NK-92 treated with Interleukin-12 subunit alpha and Interleukin-12 subunit beta, amount 100 ng/mL, for 24 hours (cell line): Measurements from ENCODE around the gene FBXO36.
"Not testable (repeated sequence)": the region's sequence is repeated elsewhere in the genome, so short reads cannot be mapped to it uniquely, and the experiment has no call there.

Experiments used
- DNase-seq: peaks from one replicate; lab custom pipeline; 2025; lab: John Stamatoyannopoulos, UW

Gene FBXO36

DNA sequence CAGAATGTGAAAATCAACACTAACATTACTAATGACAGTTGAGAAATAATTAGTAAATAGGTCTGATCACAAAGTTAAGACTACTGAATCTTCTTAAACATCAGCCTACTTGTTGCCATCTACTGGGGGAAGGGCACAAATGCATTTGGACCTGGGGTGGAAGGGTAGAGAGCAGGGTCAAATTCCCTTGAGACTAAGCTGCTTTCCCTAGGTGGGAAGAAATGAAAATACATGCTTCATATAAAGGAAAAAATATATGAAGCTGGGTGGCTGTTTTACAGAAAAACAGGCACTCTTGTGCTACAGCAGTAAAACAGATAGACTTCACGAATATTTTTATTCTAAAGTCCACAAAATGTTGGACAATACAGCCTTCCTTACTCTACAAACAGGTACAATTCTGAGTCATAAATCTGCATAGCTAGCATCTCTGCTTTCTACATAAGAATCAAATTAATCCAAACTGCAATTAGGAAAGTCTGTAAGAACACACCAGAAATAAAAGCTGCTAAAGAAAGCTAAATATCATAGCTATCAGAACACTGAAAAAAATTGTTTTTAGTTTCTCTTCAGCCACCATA is 11.4 kb upstream of the FBXO36 start:
- no peak for DNase-seq

DNA sequence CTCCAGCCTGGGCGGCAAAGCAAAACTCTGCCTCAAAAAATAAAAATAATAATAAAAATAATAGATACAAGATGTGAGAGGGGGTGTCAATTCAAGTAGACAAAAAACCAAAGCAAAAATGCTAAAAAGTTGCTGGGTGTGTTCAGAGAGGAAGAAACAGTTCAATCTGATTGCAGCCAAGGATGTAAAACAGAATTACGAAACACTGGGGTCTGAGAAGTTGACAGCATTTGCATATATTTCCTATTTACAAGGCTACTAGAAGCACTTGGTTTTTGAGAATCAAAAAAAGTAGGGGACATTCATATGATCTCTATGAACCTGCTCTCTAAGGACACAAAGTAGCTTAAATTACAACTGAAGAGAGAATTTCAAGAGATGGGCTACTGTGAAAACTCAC is 8.1 kb upstream of the FBXO36 start:
- no peak for DNase-seq

- no peak for DNase-seq
These were observed 4.5 kb upstream of the FBXO36 start for GRCh38 chr2:229917793-229918192.

- DNase-seq, result no peak
These were observed 2.2 kb upstream of the FBXO36 start for GRCh38 chr2:229920011-229920641.

DNA sequence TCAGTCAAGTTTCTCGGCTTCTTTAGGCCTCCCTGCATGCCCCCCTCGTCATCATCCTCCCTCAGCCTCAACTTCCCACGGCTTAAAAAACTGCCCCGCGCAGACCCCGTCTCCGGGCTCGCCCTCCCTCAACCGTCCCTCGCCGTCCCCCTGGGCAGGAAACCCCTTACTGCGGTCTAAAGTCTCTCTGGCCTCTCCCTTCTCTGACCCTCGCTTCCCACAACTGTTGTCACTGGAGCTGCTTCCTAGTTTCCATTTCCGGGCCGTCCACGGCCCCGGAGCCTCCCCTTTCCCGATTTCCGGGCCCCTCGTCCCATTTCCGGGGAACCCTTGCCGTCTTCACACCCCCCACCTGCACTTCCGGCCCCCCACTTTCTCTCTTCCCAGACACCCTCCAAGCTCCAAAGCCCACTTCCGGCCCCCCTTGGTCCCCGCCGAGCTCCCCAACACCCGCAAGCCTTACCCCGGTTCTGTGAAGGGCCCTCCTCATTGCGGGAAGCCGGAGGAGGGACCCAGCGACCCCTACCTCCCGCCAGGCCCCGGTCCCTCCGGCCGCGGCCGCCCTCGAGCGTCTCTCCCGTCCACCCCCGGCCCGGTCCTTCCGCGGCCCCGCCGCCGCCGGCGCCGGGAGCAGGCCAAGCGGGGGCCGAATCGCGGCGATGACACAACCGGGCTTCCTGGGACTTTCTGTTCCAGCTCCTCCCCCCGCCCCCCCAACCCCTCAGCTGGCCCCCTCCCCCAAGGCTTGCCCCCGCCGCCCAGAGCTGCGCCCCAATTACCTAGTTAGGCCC is 1.0 kb upstream of the FBXO36 start:
- DNase-seq, result peak; percentile 81

DNA sequence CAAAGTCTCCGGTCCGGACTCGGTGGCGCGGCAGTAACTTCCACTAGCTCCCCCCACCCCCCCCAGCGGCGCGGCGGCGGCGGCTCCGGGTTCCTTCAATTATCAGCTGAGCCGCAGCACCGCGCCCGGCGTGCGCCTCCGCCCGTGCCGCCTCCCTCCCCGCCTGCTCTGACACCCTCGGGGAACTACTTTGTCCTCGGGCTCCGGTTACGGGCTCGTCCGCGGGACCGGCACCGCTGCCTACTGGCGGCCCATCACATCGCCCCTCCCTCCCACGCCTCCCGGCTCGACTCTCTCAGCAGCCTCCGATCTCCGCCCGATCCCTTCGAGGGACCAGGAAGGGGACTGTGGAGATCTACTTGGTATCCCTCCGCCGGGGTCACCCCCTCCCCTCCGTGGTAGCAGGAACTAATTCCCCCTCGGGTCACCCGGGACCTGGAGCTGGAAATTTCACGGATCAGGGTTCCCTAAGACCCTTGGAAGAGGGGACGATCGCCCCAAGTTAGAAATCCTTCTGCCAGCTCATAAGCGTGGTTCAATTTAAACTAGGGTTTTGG is 333 bp upstream of the FBXO36 start, which contains the start of gene TRIP12:
TSS of gene TRIP12 (minus strand) at position 118 of the 557 bp plus-strand sequence. CDS start 41,930 bp downstream, outside the sequence.
- DNase-seq, result peak; percentile 83

GRCh38 chr2:229924541-229924940 is 2.2 kb downstream of the FBXO36 start:
- not testable (repeated sequence) for DNase-seq

DNA sequence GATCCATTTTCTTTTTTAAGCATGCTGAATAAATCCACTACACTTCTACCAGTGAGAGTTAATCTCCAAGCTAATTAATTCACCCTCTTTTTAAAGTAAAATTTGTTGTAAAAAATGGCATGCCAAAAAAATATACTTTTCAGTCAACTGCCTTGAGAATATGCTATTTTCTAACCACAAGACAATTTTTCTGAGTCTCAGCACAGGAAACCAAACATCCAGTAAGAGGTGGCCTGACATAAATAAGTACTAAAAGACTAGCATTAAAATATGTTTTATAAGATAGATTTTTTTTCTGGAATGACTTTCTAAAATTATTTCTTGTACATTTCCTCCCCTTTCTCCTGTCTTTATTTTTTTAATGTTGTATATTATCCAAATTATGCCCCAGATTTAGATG is 2.9 kb downstream of the FBXO36 start:
- no peak for DNase-seq

DNA sequence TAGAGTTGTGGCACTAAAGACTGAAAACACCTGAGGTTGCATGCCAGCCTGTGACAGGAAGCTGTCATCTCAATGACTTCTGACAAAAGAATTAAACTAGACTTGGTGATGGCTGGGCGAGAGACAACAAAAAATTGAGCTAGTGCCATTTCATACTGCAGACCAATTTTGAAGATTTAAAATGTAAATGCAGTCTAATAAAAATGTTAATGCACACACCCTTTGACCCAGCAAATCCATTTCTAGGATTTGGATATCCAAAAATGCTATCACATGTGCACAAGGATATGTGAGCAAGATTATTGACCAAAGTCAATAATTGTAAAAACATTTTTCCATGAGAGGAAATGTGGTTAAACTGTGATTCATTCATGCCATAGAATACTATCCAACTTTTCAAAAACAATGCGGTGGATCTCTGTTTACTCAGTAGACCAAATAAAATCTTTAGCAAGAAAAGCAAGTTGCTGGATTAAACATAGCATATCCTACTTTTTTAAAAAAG is 5.6 kb downstream of the FBXO36 start:
- DNase-seq, result no peak

DNA sequence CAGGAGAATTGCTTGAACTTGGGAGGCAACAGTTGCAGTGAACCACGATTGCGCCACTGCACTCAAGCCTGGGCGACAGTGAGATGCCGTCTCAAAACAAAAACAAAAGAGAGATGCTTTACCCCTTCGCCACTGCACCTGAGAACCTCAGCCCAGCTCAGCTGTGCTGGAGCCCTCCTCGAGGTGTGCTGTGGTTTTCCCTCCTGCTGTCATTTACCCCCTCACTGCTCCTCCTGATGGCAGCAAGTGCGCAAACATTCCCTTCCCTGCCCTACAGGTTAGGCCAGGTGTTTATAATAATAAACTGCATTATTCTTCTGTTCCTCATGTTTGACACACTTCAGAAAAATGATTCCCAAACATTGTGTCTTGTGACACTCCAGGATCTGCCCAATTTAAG is 8.4 kb downstream of the FBXO36 start:
- no peak for DNase-seq

DNA sequence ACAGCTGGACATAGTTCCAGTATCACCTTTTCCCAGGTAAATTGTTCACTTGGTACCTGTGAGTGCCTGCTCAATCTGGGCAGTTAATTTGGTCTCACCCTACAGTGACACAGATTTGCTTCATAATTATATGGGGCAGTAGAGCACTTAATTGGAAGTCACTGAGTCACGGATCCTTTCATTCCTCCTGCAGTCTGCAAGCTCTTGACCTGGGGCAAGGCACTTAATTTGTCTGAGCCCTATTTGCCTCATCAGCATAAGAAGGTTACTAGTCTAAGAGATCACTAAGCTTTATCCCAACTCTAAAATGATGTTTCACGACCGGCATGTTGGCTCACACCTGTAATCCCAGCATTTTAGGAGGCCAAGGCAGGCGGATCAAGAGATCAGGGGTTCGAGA is 8.9 kb downstream of the FBXO36 start:
- no peak for DNase-seq

- no peak for DNase-seq
These were observed 15.2 kb downstream of the FBXO36 start for GRCh38 chr2:229937537-229937936.

DNA sequence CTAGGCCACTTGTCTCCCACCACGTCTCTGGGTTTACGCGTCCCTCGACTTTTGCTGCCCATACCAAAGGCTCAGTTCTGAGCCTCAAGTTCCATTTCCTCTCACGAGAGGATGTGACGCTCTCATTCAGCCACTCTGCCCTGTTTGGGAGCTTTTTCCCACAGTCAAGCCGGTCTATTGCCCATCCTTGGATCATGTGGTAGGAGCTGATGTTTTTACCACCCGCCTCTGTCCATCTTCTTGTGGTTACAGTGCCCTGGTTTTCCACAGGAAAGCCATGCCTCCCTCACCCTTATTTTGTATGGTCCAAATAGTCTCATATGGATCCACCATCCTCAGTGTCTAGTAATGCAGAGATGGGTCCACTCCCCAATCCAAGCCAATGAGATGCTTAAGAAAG is 20.4 kb downstream of the FBXO36 start:
- no peak for DNase-seq

GRCh38 chr2:229943171-229943570 is 20.9 kb downstream of the FBXO36 start:
- no peak for DNase-seq

DNA sequence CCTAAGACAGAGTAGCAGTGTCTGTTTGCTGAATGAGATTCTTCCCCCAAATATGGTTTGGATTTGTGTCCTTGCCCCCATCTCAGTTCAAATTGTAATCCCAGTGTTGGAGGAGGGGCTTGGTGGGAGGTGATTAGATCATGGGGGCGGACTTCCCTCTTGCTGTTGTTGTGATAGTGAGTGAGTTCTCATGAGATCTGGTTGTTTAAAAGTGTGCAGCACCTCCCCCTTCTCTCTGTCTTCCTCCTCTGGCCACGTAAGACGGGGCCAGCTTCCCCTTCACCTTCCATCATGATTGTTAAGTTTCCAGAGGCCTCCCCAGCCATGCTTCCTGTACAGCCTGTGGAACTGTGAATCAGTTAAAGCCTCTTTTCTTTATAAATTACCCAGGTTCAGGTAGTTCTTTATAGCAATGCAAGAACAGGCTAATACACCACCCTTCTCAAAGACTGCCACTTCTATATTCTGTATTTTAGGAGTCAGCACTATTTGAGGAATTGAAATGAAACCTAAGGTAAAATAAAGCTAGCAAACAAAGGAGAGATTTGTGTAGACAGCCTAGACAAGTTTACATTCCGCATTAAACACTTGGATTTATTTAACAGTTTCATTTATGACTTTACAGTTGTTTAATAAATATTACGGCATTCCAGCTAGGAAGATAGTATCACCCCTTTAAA is 21.6 kb downstream of the FBXO36 start:
- DNase-seq, result no peak

- DNase-seq, result no peak
These were observed 23.7 kb downstream of the FBXO36 start for GRCh38 chr2:229945975-229946374.

- DNase-seq, result no peak
These were observed 25.2 kb downstream of the FBXO36 start for GRCh38 chr2:229947544-229947943.

DNA sequence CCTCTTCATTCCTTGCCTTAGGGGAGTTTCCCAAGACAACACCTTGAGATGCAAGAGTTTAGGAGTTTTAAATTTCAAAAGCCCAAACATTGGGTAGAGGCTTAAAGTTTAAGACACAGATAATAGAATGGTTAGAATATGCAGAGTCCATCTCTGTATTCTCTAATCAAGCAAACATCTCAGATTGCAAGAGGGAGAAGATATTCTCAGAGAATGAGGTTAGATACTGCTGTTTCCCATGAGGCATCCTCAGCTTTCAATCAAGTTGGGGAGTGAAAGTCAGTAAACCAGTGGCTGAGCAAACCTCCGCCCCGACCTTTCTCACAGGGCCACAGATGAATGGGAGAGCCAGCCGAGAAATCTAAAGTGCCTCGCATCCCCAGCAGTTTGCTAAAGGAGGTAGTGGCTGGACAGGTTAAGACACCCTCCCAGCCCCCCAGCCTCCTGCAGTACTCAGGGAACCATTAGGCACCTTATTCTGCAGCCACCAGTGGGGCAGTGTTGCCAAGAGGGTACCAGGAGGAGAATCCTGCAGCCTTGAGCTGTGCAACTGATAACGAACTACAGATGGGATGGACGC is 30.0 kb downstream of the FBXO36 start:
- no peak for DNase-seq

GRCh38 chr2:229955663-229956062 is 33.4 kb downstream of the FBXO36 start:
- no peak for DNase-seq

DNA sequence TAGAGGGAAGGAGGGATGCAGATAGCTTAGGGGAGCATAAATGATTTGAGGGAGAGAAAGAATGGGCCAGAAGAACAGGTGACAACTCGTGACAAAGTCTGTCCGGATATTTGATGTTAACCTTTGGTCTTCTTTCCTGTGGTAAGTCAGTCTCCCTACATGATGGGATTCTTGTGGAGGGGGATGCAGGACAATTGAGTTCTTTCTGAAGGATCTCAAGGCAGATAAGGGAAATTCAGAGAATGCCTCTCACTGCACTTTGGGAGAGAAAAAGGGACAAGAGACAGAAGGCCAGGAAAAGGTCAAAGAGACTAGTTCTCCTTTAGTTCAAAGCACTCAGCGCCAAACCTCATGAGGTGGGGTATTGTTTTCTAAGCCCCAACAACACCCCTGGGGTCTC is 34.2 kb downstream of the FBXO36 start:
- no peak for DNase-seq

GRCh38 chr2:229963596-229963995 is 41.3 kb downstream of the FBXO36 start:
- DNase-seq, result not testable (repeated sequence)

DNA sequence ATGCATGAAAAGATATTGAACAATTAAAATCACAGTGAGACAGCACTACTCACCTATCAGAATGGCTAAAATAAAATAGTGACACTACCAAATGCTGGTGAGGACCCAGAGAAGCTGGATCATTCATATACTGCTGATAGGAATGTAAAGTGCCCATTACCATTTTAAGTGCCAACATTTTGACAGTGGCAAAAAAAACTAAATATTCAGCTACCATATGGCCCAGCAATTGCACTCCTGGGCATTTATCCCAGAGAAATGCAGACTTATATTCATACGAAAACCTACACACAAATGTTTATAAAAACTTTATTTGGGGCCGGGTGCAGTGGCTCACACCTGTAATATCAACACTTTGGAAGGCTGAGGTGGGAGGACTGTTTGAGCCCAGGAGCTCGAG is 47.6 kb downstream of the FBXO36 start:
- no peak for DNase-seq
